DMS 273 treated with DMSO at 0.1 percent for 48 hours (cell line): ENCODE data around the gene CDH23.

Source experiments
- DNase-seq: peaks from one replicate; lab custom pipeline; 2025; lab: John Stamatoyannopoulos, UW

CDH23 gene

DNA sequence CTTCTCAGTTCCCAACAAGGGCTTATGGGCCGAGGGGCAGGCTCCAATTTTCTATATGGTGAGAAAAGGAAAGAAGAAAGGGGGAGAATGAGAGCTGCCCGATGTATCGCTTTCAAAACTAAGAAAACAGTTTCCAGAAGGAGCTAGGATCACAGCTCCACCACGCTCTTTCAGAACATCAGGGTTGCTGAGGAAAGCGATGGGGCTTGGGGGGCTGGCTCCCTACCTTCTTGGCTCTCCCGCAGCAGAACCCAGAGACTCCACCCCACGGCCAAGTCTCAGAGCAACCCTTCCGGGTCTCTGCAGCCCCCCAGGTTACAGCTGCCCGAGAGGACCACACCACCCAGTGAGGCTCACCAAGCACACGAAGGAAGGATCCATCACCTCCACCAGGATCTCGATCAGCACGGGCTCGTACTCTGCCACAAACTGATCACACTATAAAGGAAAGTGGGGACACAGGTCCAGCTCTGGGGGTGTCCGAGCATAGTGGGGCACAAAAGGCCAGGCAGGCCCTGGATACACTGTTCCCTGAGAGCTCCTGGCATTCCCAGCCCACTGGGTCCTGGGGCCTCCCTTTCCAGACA lies 422.0 kb downstream of the CDH23 start:
- DNase-seq, result no peak

DNA sequence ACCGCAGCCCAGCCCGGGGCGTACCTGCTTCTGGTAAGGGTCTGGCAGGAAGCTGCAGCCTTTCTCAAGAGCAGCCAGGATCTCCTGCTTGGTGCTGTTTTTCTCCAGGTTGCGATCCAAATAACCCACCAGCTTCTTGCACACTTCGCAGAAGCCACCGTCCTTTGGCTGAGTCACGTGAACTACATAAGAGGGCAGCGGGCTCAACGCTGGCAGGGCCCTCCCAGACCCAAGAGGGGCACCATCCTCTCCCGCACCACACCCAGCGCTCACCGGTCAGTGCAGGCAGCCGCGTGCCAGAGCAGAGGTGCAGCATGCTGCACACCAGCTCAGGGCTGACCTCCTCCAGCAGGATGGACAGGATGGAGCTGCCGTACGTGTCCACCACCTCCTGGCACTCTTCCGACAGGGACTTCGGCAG lies 422.7 kb downstream of the CDH23 start:
- no peak for DNase-seq

- no peak for DNase-seq
Observed at GRCh38 chr10:71819985-71820384, 423.3 kb downstream of the CDH23 start.

DNA sequence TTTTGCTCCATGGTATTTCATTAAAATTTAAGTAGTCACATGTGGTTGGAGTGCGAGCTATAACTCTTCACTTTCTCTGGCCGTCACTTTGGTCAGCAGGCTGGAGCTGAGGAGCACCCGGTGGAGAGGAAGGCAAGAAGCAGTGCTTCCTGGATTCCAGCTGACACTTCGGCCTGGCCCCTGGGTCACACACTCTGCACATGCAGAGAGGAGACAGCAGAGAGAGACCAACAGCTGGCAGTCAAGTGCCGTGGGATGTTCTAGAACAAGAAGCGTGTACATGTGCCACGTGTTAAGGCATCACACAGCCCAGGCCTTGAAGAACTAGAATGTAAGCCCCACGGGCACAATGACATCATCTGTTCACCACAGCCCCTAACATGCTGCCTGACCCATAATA lies 424.2 kb downstream of the CDH23 start:
- no peak for DNase-seq

DNA sequence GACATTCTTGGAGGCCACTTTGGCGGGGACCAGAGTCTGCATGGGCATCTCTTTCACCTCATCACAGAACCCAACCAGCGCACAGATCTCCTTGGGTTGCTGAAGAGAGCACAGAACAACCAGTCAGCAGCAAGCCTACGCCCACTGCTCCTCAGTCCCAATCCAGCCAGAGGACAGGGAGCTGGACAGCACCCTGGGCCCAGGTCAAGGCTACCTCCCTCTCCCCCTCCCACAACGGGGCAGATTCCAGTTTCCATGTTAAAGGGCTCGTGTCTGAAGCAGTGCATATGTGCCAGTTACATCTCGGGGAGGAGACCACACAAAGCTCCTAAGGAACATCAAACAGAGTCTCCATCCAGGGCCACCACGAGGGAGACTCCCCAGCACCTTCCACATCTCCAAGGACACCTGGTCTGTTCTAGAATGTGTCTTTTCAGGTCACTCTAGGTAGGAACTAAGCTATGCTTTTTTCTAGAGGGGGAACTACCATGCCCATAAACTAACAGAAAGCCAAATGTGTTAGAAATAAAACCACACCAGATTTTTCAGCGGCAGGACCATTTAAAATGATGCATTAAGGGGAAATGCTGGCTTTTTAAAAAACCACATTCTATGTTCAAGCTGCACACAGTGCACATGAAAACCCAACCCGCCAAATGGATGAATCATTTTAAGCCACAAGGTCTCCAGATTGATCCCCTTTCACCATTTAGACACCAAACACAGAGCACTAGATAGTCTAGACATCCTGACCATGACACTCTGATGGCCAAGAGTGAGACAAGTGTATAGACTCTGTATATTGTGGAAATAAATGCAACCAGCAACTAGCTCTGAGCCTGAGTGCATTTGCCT lies 425.4 kb downstream of the CDH23 start:
- DNase-seq, result no peak

- DNase-seq, result no peak
Observed at GRCh38 chr10:71823356-71823755, 426.6 kb downstream of the CDH23 start.

- DNase-seq, result no peak
Observed at GRCh38 chr10:71824333-71824732, 427.6 kb downstream of the CDH23 start.

- no peak for DNase-seq
Observed at GRCh38 chr10:71825217-71825616, 428.5 kb downstream of the CDH23 start.

GRCh38 chr10:71827852-71828251 lies 431.1 kb downstream of the CDH23 start:
- DNase-seq, result no peak

DNA sequence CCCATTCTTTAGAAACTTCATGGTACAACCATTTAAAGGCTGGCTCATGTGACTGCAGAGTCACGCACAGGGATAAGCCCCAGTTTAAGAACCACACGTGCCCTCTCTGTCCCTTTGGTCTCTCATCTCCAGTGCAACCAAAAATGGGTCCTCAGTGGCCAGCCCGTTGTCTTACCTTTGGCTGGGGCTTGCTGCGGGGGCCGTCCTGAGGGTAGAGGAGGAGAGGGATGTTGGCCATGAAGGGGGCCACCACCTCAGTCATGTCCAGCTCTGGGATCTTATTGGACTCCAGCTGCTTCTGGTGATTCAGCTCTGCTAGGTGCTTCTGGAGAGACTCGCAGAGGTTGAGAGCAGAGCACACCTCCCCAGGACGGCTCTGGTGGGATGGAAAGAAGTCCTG lies 432.0 kb downstream of the CDH23 start:
- no peak for DNase-seq

DNA sequence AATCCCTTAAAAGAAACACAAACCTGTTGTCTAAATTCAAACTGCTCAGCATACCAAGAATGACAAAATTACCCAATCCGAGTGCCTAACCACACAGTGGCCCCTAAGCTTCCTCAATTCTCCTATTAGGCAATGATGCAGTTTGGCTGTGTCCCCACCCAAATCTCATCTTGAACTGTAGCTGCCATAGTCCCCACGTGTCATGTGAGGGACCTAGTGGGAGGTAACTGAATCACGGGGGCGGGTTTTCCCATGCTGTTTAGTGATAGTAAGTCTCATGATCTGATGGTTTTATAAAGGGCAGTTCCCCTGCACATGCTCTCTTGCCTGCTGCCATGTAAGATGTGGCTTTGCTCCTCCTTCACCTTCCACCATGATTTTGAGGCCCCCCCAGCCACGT lies 432.5 kb downstream of the CDH23 start:
- no peak for DNase-seq

DNA sequence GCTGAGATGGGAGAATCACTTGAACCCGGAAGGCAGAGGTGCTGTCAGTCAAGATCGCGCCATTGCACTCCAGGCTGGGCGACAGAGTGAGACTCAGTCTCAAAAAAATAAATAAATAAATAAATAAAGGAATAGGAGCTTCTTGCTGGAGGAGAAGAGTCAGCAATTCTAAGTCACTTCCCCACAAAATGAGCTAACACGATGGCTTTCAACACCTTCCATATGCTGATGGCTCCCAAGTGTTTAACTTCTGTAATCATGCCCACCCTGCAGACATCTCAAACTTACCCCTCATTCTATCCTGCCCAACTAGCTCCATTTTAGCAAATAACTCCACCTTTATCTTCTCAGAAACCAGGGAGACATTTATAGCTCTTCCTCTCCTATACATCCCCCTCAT lies 433.2 kb downstream of the CDH23 start:
- no peak for DNase-seq

DNA sequence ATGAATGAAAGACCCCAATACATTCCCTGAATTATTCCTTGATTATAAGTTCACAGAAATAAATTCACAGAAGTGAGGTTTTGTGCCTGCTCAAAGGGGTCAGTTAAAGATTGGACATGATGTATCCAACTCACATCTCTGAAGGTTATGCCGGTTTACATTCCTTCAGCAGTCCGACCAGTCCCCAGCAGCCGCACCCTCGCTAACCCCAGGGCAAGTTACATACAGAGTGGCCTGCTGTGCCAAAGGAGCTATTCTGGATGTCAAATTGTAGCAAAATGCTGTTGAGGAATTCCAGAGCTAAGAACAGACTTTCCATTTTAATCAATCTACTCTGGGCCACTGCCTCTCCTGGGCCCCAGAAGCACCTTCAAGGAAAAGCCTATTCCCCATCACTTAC lies 434.0 kb downstream of the CDH23 start:
- no peak for DNase-seq

- DNase-seq, result no peak
Observed at GRCh38 chr10:71831646-71832552, 435.2 kb downstream of the CDH23 start.

- DNase-seq, result no peak
Observed at GRCh38 chr10:71832967-71833366, 436.2 kb downstream of the CDH23 start.

DNA sequence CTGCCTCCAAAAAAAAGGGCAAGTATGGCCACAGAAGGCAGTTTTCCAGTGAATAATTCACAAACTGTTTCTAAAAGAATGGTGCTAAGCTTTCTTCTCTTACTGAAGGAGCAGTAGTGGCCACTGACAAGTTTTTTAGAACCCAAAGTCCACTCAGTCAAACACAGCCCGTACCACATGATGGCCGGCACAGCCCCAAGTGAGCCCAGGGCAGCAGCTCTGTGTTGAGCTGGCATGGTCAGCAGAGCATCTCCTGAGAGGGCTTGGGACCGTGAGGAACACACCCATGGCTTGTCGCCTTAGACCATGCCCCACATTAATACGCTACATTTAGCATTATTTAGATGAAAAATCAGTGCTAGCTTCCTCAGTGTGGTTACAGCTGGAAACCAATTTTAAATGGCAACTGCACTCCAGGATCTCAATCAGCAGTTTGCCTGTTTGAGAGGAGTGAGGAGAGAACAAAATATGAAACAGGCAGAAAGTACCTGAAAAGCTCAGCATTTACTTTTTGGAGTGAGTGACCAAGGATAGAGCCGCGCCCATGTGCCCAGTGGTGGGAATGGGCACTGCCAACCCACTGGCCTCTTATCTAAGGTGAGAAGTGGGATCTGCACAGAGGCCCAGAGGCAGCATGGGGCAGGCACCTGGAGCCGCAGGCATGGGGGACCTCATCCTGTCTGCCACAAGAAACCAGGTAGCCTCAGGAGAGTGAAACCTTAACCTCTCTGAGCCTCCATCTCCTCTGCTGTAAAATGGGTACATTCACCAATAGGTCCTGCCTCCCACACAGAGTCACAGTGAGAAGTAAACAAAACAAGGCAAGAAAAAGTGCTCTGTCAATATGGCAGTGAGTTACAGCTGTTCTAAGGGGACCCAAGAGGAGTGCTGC lies 437.0 kb downstream of the CDH23 start:
- DNase-seq, result no peak

DNA sequence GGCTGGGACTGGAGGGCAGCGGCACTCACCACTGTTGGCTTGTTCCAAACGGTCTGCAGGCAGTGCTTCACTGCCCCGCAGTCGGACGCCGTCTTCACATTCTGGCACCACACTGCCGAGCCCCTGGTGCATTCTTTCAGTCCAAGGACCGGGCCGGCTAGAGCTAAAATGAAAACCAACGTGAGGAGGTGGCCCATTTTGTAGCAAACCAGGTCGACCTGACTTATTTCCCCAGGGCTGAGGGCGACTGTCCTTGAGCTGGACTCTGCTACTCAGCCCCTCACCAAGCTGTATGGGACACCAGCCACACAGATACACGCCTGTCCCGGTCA lies 437.6 kb downstream of the CDH23 start:
- DNase-seq, result no peak

- peak; percentile 93 for DNase-seq
Observed at GRCh38 chr10:71835671-71836595, 439.2 kb downstream of the CDH23 start.

GRCh38 chr10:71836596-71836974 lies 439.9 kb downstream of the CDH23 start:
- DNase-seq, result no peak

- DNase-seq, result no peak
Observed at GRCh38 chr10:71837098-71837827, 440.5 kb downstream of the CDH23 start.
